SK-N-SH (cell line): Measurements from ENCODE around the gene CYP11A1. TPM values are rescaled to one million over a fixed set of nuclear protein-coding genes. Genes with fewer than 3 reads are reported as not detected.

Source experiments
- CTCF ChIA-PET: fragments of 300-600, 350-600 bp; formaldehyde crosslinking; extraction: SDS; loops from one replicate; lab custom pipeline; 2021; lab: Yijun Ruan, JAX
- POLR2A ChIA-PET: fragments of 350-600 bp; sonication (Branson Sonifier 250); formaldehyde crosslinking; extraction: SDS; loops from one replicate; lab custom pipeline; 2020; ENCODE audit warnings: antibody characterized with exemption, inconsistent platforms; lab: Yijun Ruan, JAX
- DNase-seq: peaks from one replicate; pipeline ENCODE4 v3.0.0; 2012
- H2AFZ ChIP-seq: fragments of 200-600 bp; sonication (generic); 2 replicates; pipeline ENCODE4 v1.8.1; 2016; ENCODE audit warnings: antibody characterized with exemption, mild to moderate bottlenecking, low read depth
- H3F3A ChIP-seq: fragments of 200-600 bp; sonication (generic); replicated peaks from 2 replicates; pipeline ENCODE3; 2016; ENCODE audit warnings: antibody characterized with exemption, mild to moderate bottlenecking; ENCODE audit not compliant: insufficient read depth
- H3K27ac ChIP-seq, 2 experiments: fragments of 200-500 bp in 1 of 2; fragments of 200-600 bp in 1 of 2; sonication (Bioruptor generic) in 1 of 2; sonication (generic), shearing (Covaris generic) in 1 of 2; 2 replicates each; pipeline versions ENCODE4 v1.5.1 to v1.6.1; 2014 to 2016; ENCODE audit warnings: low read depth in 2 of 2, inconsistent platforms in 1 of 2, low read length in 1 of 2, mild to moderate bottlenecking in 1 of 2, mixed read lengths in 1 of 2
- H3K27me3 ChIP-seq: fragments of 200-600 bp; sonication (generic), shearing (Covaris generic); 2 replicates; pipeline ENCODE4 v1.6.1; 2016; ENCODE audit warnings: mixed run types; ENCODE audit not compliant: insufficient read depth
- H3K36me3 ChIP-seq, 2 experiments: fragments of 200-500 bp in 1 of 2; fragments of 200-600 bp in 1 of 2; sonication (Bioruptor generic) in 1 of 2; sonication (generic) in 1 of 2; replicated peaks in 1 of 2; 2 replicates each; pipeline versions ENCODE3 to v1.5.1; 2014 to 2016; ENCODE audit warnings: low read length in 1 of 2, mild to moderate bottlenecking in 1 of 2; ENCODE audit not compliant: insufficient read depth in 2 of 2, control insufficient read depth in 1 of 2
- H3K4me1 ChIP-seq, 2 experiments: fragments of 200-500 bp in 1 of 2; fragments of 200-600 bp in 1 of 2; sonication (Bioruptor generic) in 1 of 2; sonication (generic), shearing (Covaris generic) in 1 of 2; 2 replicates each; pipeline versions ENCODE4 v1.5.1 to v1.6.1; 2014 to 2016; ENCODE audit warnings: low read depth in 1 of 2, low read length in 1 of 2, mixed run types in 1 of 2; ENCODE audit not compliant: insufficient read depth in 2 of 2, control insufficient read depth in 1 of 2
- H3K4me2 ChIP-seq: fragments of 200-600 bp; sonication (generic), shearing (Covaris generic); 2 replicates; pipeline ENCODE4 v1.6.1; 2017; ENCODE audit warnings: mixed run types
- H3K4me3 ChIP-seq, 2 experiments: fragments of 200-500 bp in 1 of 2; fragments of 200-600 bp in 1 of 2; sonication (Bioruptor generic) in 1 of 2; sonication (generic), shearing (Covaris generic) in 1 of 2; 2 replicates each; pipeline versions ENCODE4 v1.5.1 to v1.8.1; 2014 to 2016; ENCODE audit warnings: low read depth in 2 of 2, inconsistent platforms in 1 of 2, low read length in 1 of 2, mild to moderate bottlenecking in 1 of 2, mixed read lengths in 1 of 2, moderate library complexity in 1 of 2
- H3K79me2 ChIP-seq: fragments of 200-600 bp; sonication (generic); 2 replicates; pipeline ENCODE4 v1.8.1; 2017; ENCODE audit warnings: mild to moderate bottlenecking; ENCODE audit not compliant: insufficient read depth
- H3K9ac ChIP-seq: fragments of 200-600 bp; sonication (generic); 2 replicates; pipeline ENCODE4 v1.6.1; 2017; ENCODE audit warnings: mixed run types
- H3K9me2 ChIP-seq: fragments of 200-600 bp; sonication (generic); 2 replicates; pipeline ENCODE4 v1.6.1; 2017; ENCODE audit warnings: mixed run types
- H3K9me3 ChIP-seq: fragments of 200-600 bp; sonication (generic); 2 replicates; pipeline ENCODE4 v1.6.1; 2017; ENCODE audit warnings: mixed run types, mild to moderate bottlenecking, moderate library complexity
- H4K20me1 ChIP-seq: fragments of 200-600 bp; sonication (generic); 2 replicates; pipeline ENCODE4 v1.6.1; 2017; ENCODE audit warnings: mild to moderate bottlenecking, mixed run types; ENCODE audit not compliant: insufficient read depth
- ELF1 ChIP-seq: IDR thresholded peaks from 2 replicates; pipeline ENCODE4 v1.4.0; 2012
- GABPA ChIP-seq: IDR thresholded peaks from 2 replicates; pipeline ENCODE4 v1.4.0; 2012; ENCODE audit warnings: low read depth, mild to moderate bottlenecking
- GATA2 ChIP-seq: sonication (generic); formaldehyde crosslinking; IDR thresholded peaks from 2 replicates; pipeline ENCODE4 v1.5.0; 2020; ENCODE audit warnings: mild to moderate bottlenecking, missing genetic modification reagents
- MXI1 ChIP-seq: IDR thresholded peaks from 2 replicates; pipeline ENCODE4 v1.6.1; 2012; ENCODE audit warnings: mild to moderate bottlenecking, low read depth, low read length, improper control_type of control experiment
- REST ChIP-seq: IDR thresholded peaks from 2 replicates; pipeline ENCODE4 v1.6.1; 2012; ENCODE audit warnings: mild to moderate bottlenecking, low read depth, low read length, moderate library complexity
- TAF1 ChIP-seq: IDR thresholded peaks from 2 replicates; pipeline ENCODE4 v1.6.1; 2012; ENCODE audit warnings: low read depth, mild to moderate bottlenecking, low read length, moderate library complexity, borderline replicate concordance
- TCF12 ChIP-seq: IDR thresholded peaks from 2 replicates; pipeline ENCODE4 v1.4.0; 2012
- TEAD4 ChIP-seq: IDR thresholded peaks from 2 replicates; pipeline ENCODE4 v1.4.0; 2012; ENCODE audit warnings: mild to moderate bottlenecking, borderline replicate concordance; ENCODE audit not compliant: insufficient read depth
- USF1 ChIP-seq: IDR thresholded peaks from 2 replicates; pipeline ENCODE4 v1.4.0; 2012; ENCODE audit warnings: low read depth, borderline replicate concordance
- USF2 ChIP-seq: fragments of 150-350 bp; IDR thresholded peaks from 2 replicates; pipeline ENCODE4 v1.6.1; 2017; ENCODE audit warnings: antibody characterized with exemption, low read length, low read depth, borderline replicate concordance
- WGBS: methylation state at CpG from one replicate; pipeline ENCODE4 v1.1.6; 2017; ENCODE audit warnings: low lambda C conversion rate; 5-methylcytosine and 5-hydroxymethylcytosine counted together
- polyA plus RNA-seq, 3 experiments: library from polyadenylated mRNA; depleted of rRNA; stranded (reverse); fragments of >200 nt; gene quantifications; 2 replicates each; pipeline ENCODE4 v1.2.3, GENCODE V29; 2012

The CYP11A1 gene
- polyA plus RNA-seq, 1 of the 3 experiments (the other 2 are of a cell fraction) = 0.08 TPM

- H3K27me3 ChIP-seq = no peaks in the 10 kb centered on the region
- WGBS = 98% methylated on average over 4 of the region's 10 CpGs
- DNase-seq = no peak
- no peak overlapping the region for H3K27ac ChIP-seq
- no peak for TF ChIP-seq GABPA
- no peak for TF ChIP-seq TEAD4
- no peak for TF ChIP-seq TCF12
- TF ChIP-seq GATA2 (CRISPR knock-in tag) = no peak
- TF ChIP-seq USF1 = no peak
- no peak for TF ChIP-seq ELF1
- no peak for TF ChIP-seq REST
- TF ChIP-seq USF2 = no peak
- H3K9me3 ChIP-seq = no peaks in the 10 kb centered on the region
- H3K9ac ChIP-seq = no peak overlapping the region
- ChIA-PET CTCF (interaction anchor here (1.1 kb wide), 1 partner anchor 14 kb away, joined by 4 read pairs; no protein-coding TSS in a partner anchor), POLR2A (no interaction called here)
- no peaks in the 10 kb centered on the region for H4K20me1 ChIP-seq
- H3K36me3 ChIP-seq = no peaks in the 10 kb centered on the region
- no peaks in the 10 kb centered on the region for H3F3A ChIP-seq
- no peaks in the 10 kb centered on the region for H3K79me2 ChIP-seq
- no peak overlapping the region for H2AFZ ChIP-seq
- H3K4me3 ChIP-seq = no peak overlapping the region
- H3K4me1 ChIP-seq = peaks cover 0 to 14% of the 10 kb centered on the region in 2 experiments; a peak in 2 of 4 replicates
- H3K9me2 ChIP-seq = no peaks in the 10 kb centered on the region
- no peak overlapping the region for H3K4me2 ChIP-seq
Observed at GRCh38 chr15:74396146-74396438, 28.6 kb upstream of the CYP11A1 start.

GRCh38 chr15:74395319-74396145, 28.1 kb upstream of the CYP11A1 start:
- no peaks in the 10 kb centered on the region for H3K9me2 ChIP-seq
- no peak overlapping the region for H3K9ac ChIP-seq
- peaks cover 0 to 14% of the 10 kb centered on the region in 2 experiments; a peak in 2 of 4 replicates for H3K4me1 ChIP-seq
- H2AFZ ChIP-seq = no peak overlapping the region
- no peaks in the 10 kb centered on the region for H4K20me1 ChIP-seq
- no peak overlapping the region for H3K4me3 ChIP-seq
- no peaks in the 10 kb centered on the region for H3K9me3 ChIP-seq
- H3K27ac ChIP-seq = no peak overlapping the region
- no peaks in the 10 kb centered on the region for H3K79me2 ChIP-seq
- ChIA-PET POLR2A (no interaction called here), CTCF (interaction anchor here (1.1 kb wide), 1 partner anchor 13 kb away, joined by 4 read pairs; no protein-coding TSS in a partner anchor)
- WGBS = 89% methylated on average over 13 of the region's 17 CpGs
- no peaks in the 10 kb centered on the region for H3K27me3 ChIP-seq
- H3K36me3 ChIP-seq = no peaks in the 10 kb centered on the region
- DNase-seq = no peak
- H3F3A ChIP-seq = no peaks in the 10 kb centered on the region
- TF ChIP-seq MXI1 = no peak
- TF ChIP-seq USF1 = no peak
- no peak for TF ChIP-seq TAF1
- H3K4me2 ChIP-seq = no peak overlapping the region
